Endodermal cell (in vitro differentiated cells): ENCODE data around the gene NISCH. TPM values are rescaled to one million over a fixed set of nuclear protein-coding genes. Genes with fewer than 3 reads are reported as not detected.

ENCODE experiments used
- DNase-seq: peaks from one replicate; pipeline ENCODE4 v3.0.0-alpha.2; 2017
- H3K27ac ChIP-seq: 2 replicates; pipeline ENCODE4 v1.5.1; 2013; ENCODE audit warnings: mild to moderate bottlenecking, low read depth, low read length, moderate library complexity
- H3K27me3 ChIP-seq: 2 replicates; pipeline ENCODE4 v1.6.1; 2013; ENCODE audit warnings: mild to moderate bottlenecking, low read length, moderate library complexity; ENCODE audit not compliant: insufficient read depth, control insufficient read depth, poor library complexity, severe bottlenecking
- H3K36me3 ChIP-seq: 2 replicates; pipeline ENCODE4 v1.7.0; 2013; ENCODE audit warnings: mild to moderate bottlenecking, low read length, moderate library complexity; ENCODE audit not compliant: control insufficient read depth, insufficient read depth
- H3K4me1 ChIP-seq: one replicate; pipeline ENCODE4 v1.7.0; 2013; ENCODE audit warnings: low read length; ENCODE audit not compliant: control insufficient read depth, insufficient read depth
- H3K4me3 ChIP-seq: 2 replicates; pipeline ENCODE4 v1.5.1; 2013; ENCODE audit warnings: mild to moderate bottlenecking, low read length, moderate library complexity
- H3K9ac ChIP-seq: 2 replicates; pipeline ENCODE4 v1.6.1; 2013; ENCODE audit warnings: mild to moderate bottlenecking, low read length, moderate library complexity; ENCODE audit not compliant: poor library complexity, severe bottlenecking; ENCODE audit errors: extremely low read depth
- H3K9me3 ChIP-seq: 2 replicates; pipeline ENCODE4 v1.6.1; 2013; ENCODE audit warnings: mild to moderate bottlenecking, low read length, moderate library complexity; ENCODE audit not compliant: control insufficient read depth
- H3K27ac Mint-ChIP-seq: 2 replicates; pipeline ENCODE4 v1.8.0; 2020; ENCODE audit warnings: mixed read lengths
- H3K27me3 Mint-ChIP-seq: 2 replicates; pipeline ENCODE4 v1.8.0; 2021; ENCODE audit warnings: mild to moderate bottlenecking, mixed read lengths; ENCODE audit not compliant: insufficient read depth
- H3K36me3 Mint-ChIP-seq: 2 replicates; pipeline ENCODE4 v1.8.0; 2020; ENCODE audit warnings: low read depth, mixed read lengths
- H3K4me1 Mint-ChIP-seq: 2 replicates; pipeline ENCODE4 v1.8.0; 2020; ENCODE audit warnings: mixed read lengths
- H3K4me3 Mint-ChIP-seq: 2 replicates; pipeline ENCODE4 v1.8.0; 2020; ENCODE audit warnings: mild to moderate bottlenecking, moderate library complexity, mixed read lengths
- H3K9me3 Mint-ChIP-seq: 2 replicates; pipeline ENCODE4 v1.8.0; 2020; ENCODE audit warnings: mild to moderate bottlenecking, mixed read lengths
- CTCF ChIP-seq: fragments of 200-600 bp; sonication (generic); conservative IDR thresholded peaks from 2 replicates; pipeline ENCODE4 v1.5.0; 2021; ENCODE audit warnings: antibody characterized with exemption, mild to moderate bottlenecking
- whole genome bisulfite sequencing, 2 experiments: methylation state at CpG; one replicate each; pipeline versions ENCODE4 v1.1.5 to v1.1.7; 2013; ENCODE audit warnings: missing lambda C conversion rate in 2 of 2, mixed read lengths in 1 of 2; ENCODE audit not compliant: insufficient coverage in 1 of 2, insufficient read length in 1 of 2; 5-methylcytosine and 5-hydroxymethylcytosine counted together
- total RNA-seq, 2 donors: library from RNA; stranded (reverse); fragmentation: NEBNext Ultra II Directional in 1 of 2; extraction: Animal tissue kit (Norgen Biotek cat#: 25700) in 1 of 2; gene quantifications; 2 replicates in 1 of 2; 3 replicates in 1 of 2; pipeline ENCODE4 v1.2.1, GENCODE V29; 2021

The NISCH gene
- total RNA-seq, 2 donors from 2014 or later: 151 to 156 TPM

GRCh38 chr3:52537165-52537620 lies 81.8 kb downstream of the NISCH start:
- peak overlapping the region; percentile 99 for H3K4me3 Mint-ChIP-seq
- TF ChIP-seq CTCF: peak; percentile 5
- no peaks in the 10 kb centered on the region for H3K27me3 Mint-ChIP-seq
- H3K4me1 Mint-ChIP-seq: peaks cover 24% of the 10 kb centered on the region
- peaks cover under 1% of the 10 kb centered on the region for H3K4me1 ChIP-seq
- 15 to 20% methylated on average over 3 to 6 of the region's 6 CpGs for WGBS, 2 experiments
- peaks cover 26% of the 10 kb centered on the region for H3K36me3 Mint-ChIP-seq
- peak overlapping the region; percentile 99 for H3K27ac Mint-ChIP-seq
- H3K27me3 ChIP-seq: no peaks in the 10 kb centered on the region
- H3K36me3 ChIP-seq: peaks cover 30% of the 10 kb centered on the region
- no peak overlapping the region for H3K27ac ChIP-seq
- no peak for DNase-seq
- peak overlapping the region; percentile 89 for H3K9ac ChIP-seq
- H3K9me3 ChIP-seq: no peaks in the 10 kb centered on the region
- no peaks in the 10 kb centered on the region for H3K9me3 Mint-ChIP-seq
- H3K4me3 ChIP-seq: peak overlapping the region; percentile 84

- H3K9me3 Mint-ChIP-seq: no peaks in the 10 kb centered on the region
- H3K36me3 Mint-ChIP-seq: peaks cover 26% of the 10 kb centered on the region
These were observed 82.5 kb downstream of the NISCH start for GRCh38 chr3:52537726-52538421.

GRCh38 chr3:52539010-52539653 lies 83.7 kb downstream of the NISCH start:
- no peaks in the 10 kb centered on the region for H3K27me3 Mint-ChIP-seq
- no peaks in the 10 kb centered on the region for H3K9me3 Mint-ChIP-seq
- Histone ChIP-seq H3K36me3 (peaks cover 32% of the 10 kb centered on the region), H3K9ac (no peak overlapping the region), H3K9me3 (no peaks in the 10 kb centered on the region), H3K4me3 (peak overlapping the region; percentile 84), H3K27ac (no peak overlapping the region), H3K27me3 (no peaks in the 10 kb centered on the region), H3K4me1 (no peaks in the 10 kb centered on the region)
- no peak for DNase-seq
- peaks cover 26% of the 10 kb centered on the region for H3K36me3 Mint-ChIP-seq
- no peak overlapping the region for H3K4me3 Mint-ChIP-seq
- TF ChIP-seq CTCF: no peak
- H3K27ac Mint-ChIP-seq: no peak overlapping the region
- WGBS, 2 experiments: 91 to 100% methylated on average over 5 of the region's 5 CpGs
- H3K4me1 Mint-ChIP-seq: peaks cover 24% of the 10 kb centered on the region

More at GRCh38 chr3:52537726-52538421, 82.5 kb downstream of the NISCH start:
- no peak for DNase-seq
- H3K27me3 ChIP-seq: no peaks in the 10 kb centered on the region
- Mint-ChIP-seq H3K27me3 (no peaks in the 10 kb centered on the region), H3K27ac (peak overlapping the region; percentile 99), H3K4me1 (peaks cover 24% of the 10 kb centered on the region), H3K4me3 (peak overlapping the region; percentile 99)
- TF ChIP-seq CTCF: no peak
- peak overlapping the region; percentile 89 for H3K9ac ChIP-seq
- H3K4me3 ChIP-seq: peak overlapping the region; percentile 84
- H3K9me3 ChIP-seq: no peaks in the 10 kb centered on the region
- no peak overlapping the region for H3K27ac ChIP-seq
- WGBS, 2 experiments: 88 to 90% methylated on average over 4 to 7 of the region's 7 CpGs
- peaks cover 29% of the 10 kb centered on the region for H3K36me3 ChIP-seq
- H3K4me1 ChIP-seq: no peaks in the 10 kb centered on the region
